ENCODE results near the gene ABHD13.

- TF ChIP-seq POLR2A (IDR thresholded peaks at IDR 0.05; ENCODE audit: low read depth, low read length) (no peak), TAF1 (IDR thresholded peaks at IDR 0.05; ENCODE audit: low read depth, low read length) (no peak), POLR2AphosphoS5 (IDR thresholded peaks at IDR 0.05; ENCODE audit: low read depth, low read length) (no peak), POU2F2 (IDR thresholded peaks at IDR 0.05; ENCODE audit: low read depth, low read length) (no peak), SPI1 (IDR thresholded peaks at IDR 0.05; ENCODE audit: low read depth, low read length) (no peak), PAX5 (IDR thresholded peaks at IDR 0.05; ENCODE audit: insufficient read depth, low read length, severe bottlenecking) (no peak)
Measured at GRCh38 chr13:108263621-108264355, 45.6 kb downstream of the ABHD13 start.

Data from GM12891 (cell line).